Astrocyte (in vitro differentiated cells and primary cell): ENCODE results near the gene ATXN1.

Experiments used
- CTCF ChIP-seq: IDR thresholded peaks from 2 replicates; pipeline ENCODE4 v1.5.1; 2011; ENCODE audit warnings: low read depth, mild to moderate bottlenecking, inconsistent platforms, low read length, moderate library complexity; ENCODE audit not compliant: insufficient read depth
- EZH2 ChIP-seq: IDR thresholded peaks from 2 replicates; pipeline ENCODE4 v1.6.1; 2012; ENCODE audit warnings: mild to moderate bottlenecking, low read length, inconsistent platforms; ENCODE audit not compliant: insufficient read depth

- TF ChIP-seq CTCF = no peak
- TF ChIP-seq EZH2 = no peak
These were observed 511.3 kb downstream of the ATXN1 start for GRCh38 chr6:16249971-16250370.
